Mesenchymal stem cell (in vitro differentiated cells and primary cell): ENCODE results near the gene TXLNA.

Source experiments
- DNase-seq: peaks from one replicate; pipeline ENCODE4 v3.0.0-alpha.2; 2013
- H2AFZ ChIP-seq: one replicate; pipeline ENCODE4 v1.6.1; 2013; ENCODE audit warnings: low read depth, mild to moderate bottlenecking, control low read depth, inconsistent platforms, low read length, moderate library complexity
- H2AK5ac ChIP-seq: 2 replicates; pipeline ENCODE4 v1.6.1; 2013; ENCODE audit warnings: low read length, moderate library complexity, mild to moderate bottlenecking, inconsistent platforms; ENCODE audit not compliant: severe bottlenecking
- H2BK120ac ChIP-seq: one replicate; pipeline ENCODE4 v1.6.1; 2013; ENCODE audit warnings: low read depth, mild to moderate bottlenecking, inconsistent platforms, low read length, moderate library complexity
- H2BK12ac ChIP-seq, 2 experiments: one replicate each; pipeline ENCODE4 v1.6.1; 2013; ENCODE audit warnings: inconsistent platforms in 2 of 2, low read length in 2 of 2, mild to moderate bottlenecking in 2 of 2, moderate library complexity in 2 of 2, control low read depth in 1 of 2
- H2BK15ac ChIP-seq: one replicate; pipeline ENCODE4 v1.6.1; 2013; ENCODE audit warnings: mild to moderate bottlenecking, low read depth, inconsistent platforms; ENCODE audit not compliant: poor library complexity, severe bottlenecking
- H2BK5ac ChIP-seq: 2 replicates; pipeline ENCODE4 v1.6.1; 2013; ENCODE audit warnings: low read depth, mild to moderate bottlenecking, low read length, control low read depth, inconsistent platforms; ENCODE audit not compliant: poor library complexity, severe bottlenecking
- H3K14ac ChIP-seq, 2 experiments: one replicate each; pipeline ENCODE4 v1.6.1; 2013; ENCODE audit warnings: inconsistent platforms in 2 of 2, low read length in 2 of 2, control low read depth in 1 of 2, mild to moderate bottlenecking in 1 of 2, moderate library complexity in 1 of 2
- H3K18ac ChIP-seq, 2 experiments: one replicate each; pipeline ENCODE4 v1.6.1; 2013; ENCODE audit warnings: inconsistent platforms in 2 of 2, low read length in 2 of 2, control low read depth in 1 of 2, low read depth in 1 of 2, mild to moderate bottlenecking in 1 of 2
- H3K23ac ChIP-seq, 2 experiments: one replicate each; pipeline ENCODE4 v1.6.1; 2013; ENCODE audit warnings: inconsistent platforms in 2 of 2, low read length in 2 of 2, mild to moderate bottlenecking in 2 of 2, moderate library complexity in 2 of 2, control low read depth in 1 of 2
- H3K27ac ChIP-seq: 2 replicates; pipeline ENCODE4 v1.5.1; 2013; ENCODE audit warnings: mild to moderate bottlenecking, moderate library complexity, low read length, control low read depth, inconsistent platforms; ENCODE audit not compliant: poor library complexity, severe bottlenecking
- H3K27me3 ChIP-seq, 2 experiments: 2 replicates each; pipeline versions ENCODE4 v1.6.1 to v1.7.0; 2013; ENCODE audit warnings: low read length in 2 of 2, mild to moderate bottlenecking in 2 of 2, moderate library complexity in 2 of 2, control low read depth in 1 of 2, inconsistent platforms in 1 of 2; ENCODE audit not compliant: control insufficient read depth in 1 of 2, insufficient read depth in 1 of 2
- H3K36me3 ChIP-seq, 2 experiments: 2 replicates each; pipeline versions ENCODE4 v1.6.1 to v1.7.0; 2013; ENCODE audit warnings: low read length in 2 of 2, control low read depth in 1 of 2, inconsistent platforms in 1 of 2, low read depth in 1 of 2, mild to moderate bottlenecking in 1 of 2; ENCODE audit not compliant: insufficient read depth in 2 of 2, control insufficient read depth in 1 of 2
- H3K4ac ChIP-seq, 2 experiments: one replicate each; pipeline ENCODE4 v1.6.1; 2013; ENCODE audit warnings: inconsistent platforms in 2 of 2, low read length in 2 of 2, mild to moderate bottlenecking in 2 of 2, moderate library complexity in 2 of 2, control low read depth in 1 of 2, low read depth in 1 of 2
- H3K4me1 ChIP-seq: 2 replicates; pipeline ENCODE4 v1.6.1; 2013; ENCODE audit warnings: low read depth, low read length, control low read depth; ENCODE audit not compliant: control insufficient read depth, insufficient read depth
- H3K4me2 ChIP-seq: 2 replicates; pipeline ENCODE4 v1.6.1; 2013; ENCODE audit warnings: low read length, mild to moderate bottlenecking, inconsistent platforms; ENCODE audit not compliant: poor library complexity, severe bottlenecking
- H3K4me3 ChIP-seq, 2 experiments: 2 replicates each; pipeline versions ENCODE4 v1.5.1 to v1.7.0; 2013; ENCODE audit warnings: low read length in 2 of 2, mild to moderate bottlenecking in 2 of 2, control low read depth in 1 of 2, low read depth in 1 of 2; ENCODE audit not compliant: insufficient read depth in 1 of 2
- H3K79me1 ChIP-seq: replicated peaks from 2 replicates; pipeline ENCODE4 v1.6.1; 2013; ENCODE audit warnings: mild to moderate bottlenecking, control low read depth, low read length, inconsistent platforms; ENCODE audit not compliant: poor library complexity, severe bottlenecking
- H3K9ac ChIP-seq: 2 replicates; pipeline ENCODE4 v1.7.0; 2013; ENCODE audit warnings: mild to moderate bottlenecking, low read length, moderate library complexity
- H3K9me3 ChIP-seq: 2 replicates; pipeline ENCODE4 v1.7.0; 2013; ENCODE audit warnings: mild to moderate bottlenecking, low read length; ENCODE audit not compliant: control insufficient read depth
- H4K8ac ChIP-seq: one replicate; pipeline ENCODE4 v1.6.1; 2013; ENCODE audit warnings: inconsistent platforms, mild to moderate bottlenecking, low read length, moderate library complexity
- H4K91ac ChIP-seq: one replicate; pipeline ENCODE4 v1.6.1; 2013; ENCODE audit warnings: mild to moderate bottlenecking, low read length, inconsistent platforms
- WGBS: methylation state at CpG from one replicate; pipeline ENCODE4 v1.1.7; 2013; ENCODE audit warnings: mixed read lengths; 5-methylcytosine and 5-hydroxymethylcytosine counted together

Gene TXLNA

GRCh38 chr1:32221980-32222755, 42.7 kb downstream of the TXLNA start, which contains the start of the genes EIF3I and TMEM234:
EIF3I (plus strand) TSS chr1:32222407; CDS start chr1:32222442, 35 bp downstream.
TMEM234 (minus strand) TSS chr1:32222353; CDS start chr1:32222322, 31 bp downstream.
- H2AK5ac ChIP-seq: peak within 1 kb of the TSS; percentile 29
- H3K23ac ChIP-seq: peak within 1 kb of the TSS in 1 of 2 experiments; percentile 19
- no peak within 1 kb of the TSS for H2BK12ac ChIP-seq
- H3K18ac ChIP-seq: peak within 1 kb of the TSS; percentile 23 to 91
- H3K27ac ChIP-seq: peak within 1 kb of the TSS; percentile 43
- H3K9ac ChIP-seq: peak within 1 kb of the TSS; percentile 100
- H4K91ac ChIP-seq: peak within 1 kb of the TSS; percentile 36
- peaks cover 36 to 52% of the 10 kb centered on the region in 2 experiments for H3K36me3 ChIP-seq
- peak within 1 kb of the TSS; percentile 29 for H2BK120ac ChIP-seq
- H3K4me1 ChIP-seq: peaks cover 19% of the 10 kb centered on the region
- peak within 1 kb of the TSS in 1 of 2 experiments; percentile 80 for H3K14ac ChIP-seq
- H3K27me3 ChIP-seq: no peaks in the 10 kb centered on the region
- H2BK15ac ChIP-seq: no peak within 1 kb of the TSS
- peak within 1 kb of the TSS; percentile 57 for H3K4me2 ChIP-seq
- WGBS: under 1% methylated on average over 41 of the region's 46 CpGs
- H2BK5ac ChIP-seq: peak within 1 kb of the TSS; percentile 19
- H3K4me3 ChIP-seq: peak within 1 kb of the TSS; percentile 78 to 92
- peak; percentile 96 for DNase-seq
- H3K9me3 ChIP-seq: no peaks in the 10 kb centered on the region
- peaks cover 30% of the 10 kb centered on the region for H3K79me1 ChIP-seq
- H4K8ac ChIP-seq: peak within 1 kb of the TSS; percentile 79
- peak within 1 kb of the TSS; percentile 19 to 74 for H3K4ac ChIP-seq
- peak within 1 kb of the TSS; percentile 90 for H2AFZ ChIP-seq

- no peak overlapping the region for H3K18ac ChIP-seq
- H3K14ac ChIP-seq: no peak overlapping the region
- peak overlapping the region; percentile 100 for H3K9ac ChIP-seq
- no peak overlapping the region for H3K23ac ChIP-seq
- H2BK5ac ChIP-seq: no peak overlapping the region
- peak overlapping the region in 1 of 2 experiments; percentile 92 for H3K4me3 ChIP-seq
- no peak overlapping the region for H4K91ac ChIP-seq
- no peak overlapping the region for H3K4me2 ChIP-seq
- H3K4me1 ChIP-seq: peaks cover 19% of the 10 kb centered on the region
- H2BK15ac ChIP-seq: no peak overlapping the region
- H4K8ac ChIP-seq: no peak overlapping the region
- WGBS: 89% methylated on average over 3 of the region's 3 CpGs
- no peak overlapping the region for H2BK120ac ChIP-seq
- H3K4ac ChIP-seq: no peak overlapping the region
- H2AK5ac ChIP-seq: no peak overlapping the region
- H3K79me1 ChIP-seq: peaks cover 39% of the 10 kb centered on the region
- no peak overlapping the region for H2AFZ ChIP-seq
- H3K27ac ChIP-seq: no peak overlapping the region
- H3K36me3 ChIP-seq: peaks cover 40 to 60% of the 10 kb centered on the region in 2 experiments
- DNase-seq: peak; percentile 35
- no peaks in the 10 kb centered on the region for H3K27me3 ChIP-seq
- H3K9me3 ChIP-seq: no peaks in the 10 kb centered on the region
- no peak overlapping the region for H2BK12ac ChIP-seq
Observed at GRCh38 chr1:32223683-32224082, 44.2 kb downstream of the TXLNA start.

- H3K14ac ChIP-seq: no peak overlapping the region
- H3K4me3 ChIP-seq: peak overlapping the region in 1 of 2 experiments; percentile 92
- no peak overlapping the region for H2BK12ac ChIP-seq
- H3K23ac ChIP-seq: no peak overlapping the region
- no peaks in the 10 kb centered on the region for H3K9me3 ChIP-seq
- H2BK120ac ChIP-seq: no peak overlapping the region
- no peak overlapping the region for H2BK15ac ChIP-seq
- H3K4me2 ChIP-seq: no peak overlapping the region
- H3K4me1 ChIP-seq: peaks cover 19% of the 10 kb centered on the region
- no peak overlapping the region for H3K18ac ChIP-seq
- no peak overlapping the region for H3K27ac ChIP-seq
- peak overlapping the region; percentile 100 for H3K9ac ChIP-seq
- DNase-seq: no peak
- H4K91ac ChIP-seq: no peak overlapping the region
- peaks cover 45 to 65% of the 10 kb centered on the region in 2 experiments for H3K36me3 ChIP-seq
- no peak overlapping the region for H2AFZ ChIP-seq
- no peak overlapping the region for H3K4ac ChIP-seq
- H3K27me3 ChIP-seq: no peaks in the 10 kb centered on the region
- WGBS: 96% methylated on average over 3 of the region's 4 CpGs
- no peak overlapping the region for H2BK5ac ChIP-seq
- H3K79me1 ChIP-seq: peaks cover 37% of the 10 kb centered on the region
- no peak overlapping the region for H4K8ac ChIP-seq
- no peak overlapping the region for H2AK5ac ChIP-seq
Observed at GRCh38 chr1:32224285-32224684, 44.8 kb downstream of the TXLNA start.

GRCh38 chr1:32228771-32229170, 49.3 kb downstream of the TXLNA start:
- Histone ChIP-seq H3K4me3 (no peak overlapping the region), H3K9ac (no peak overlapping the region), H3K23ac (no peak overlapping the region), H3K27ac (no peak overlapping the region), H3K79me1 (peaks cover 29% of the 10 kb centered on the region), H3K36me3 (peaks cover 65 to 84% of the 10 kb centered on the region in 2 experiments), H2BK15ac (no peak overlapping the region), H2BK12ac (no peak overlapping the region), H3K4me1 (peaks cover 3% of the 10 kb centered on the region), H2AFZ (no peak overlapping the region), H2AK5ac (no peak overlapping the region), H4K8ac (no peak overlapping the region), H2BK120ac (no peak overlapping the region), H3K9me3 (no peaks in the 10 kb centered on the region), H3K4me2 (no peak overlapping the region), H3K27me3 (no peaks in the 10 kb centered on the region), H2BK5ac (no peak overlapping the region), H4K91ac (no peak overlapping the region), H3K18ac (no peak overlapping the region), H3K4ac (no peak overlapping the region), H3K14ac (no peak overlapping the region)
- DNase-seq: no peak
- 100% methylated on average over 3 of the region's 3 CpGs for WGBS
